Thyroid gland (tissue), 4 donors: ENCODE data around the gene ITGA2B. TPM values are rescaled to one million over a fixed set of nuclear protein-coding genes. Genes with fewer than 3 reads are reported as not detected.
"Not testable (repeated sequence)": the region's sequence is repeated elsewhere in the genome, so short reads cannot be mapped to it uniquely, and the experiment has no call there.

Experiments used
- DNase-seq, 2 donors: peaks; one replicate each; pipeline ENCODE4 v3.0.0-alpha.2; 2019
- H3K27ac ChIP-seq, 3 donors: fragments of 200-600 bp; sonication (generic); 1 replicate in 2 of 3; 2 replicates in 1 of 3; pipeline ENCODE4 v1.5.1; 2016 to 2019; ENCODE audit warnings: mild to moderate bottlenecking in 1 of 3, moderate library complexity in 1 of 3
- H3K27me3 ChIP-seq: fragments of 200-600 bp; sonication (generic); one replicate; pipeline ENCODE4 v1.5.1; 2019
- H3K36me3 ChIP-seq, 2 donors: fragments of 200-600 bp; sonication (generic); one replicate each; pipeline ENCODE4 v1.5.1; 2016 to 2019
- H3K4me1 ChIP-seq, 2 donors: fragments of 200-600 bp; sonication (generic); one replicate each; pipeline ENCODE4 v1.5.1; 2017 to 2019
- H3K4me3 ChIP-seq, 3 donors: fragments of 200-600 bp; sonication (generic); replicated peaks in 1 of 3; 1 replicate in 2 of 3; 2 replicates in 1 of 3; pipeline ENCODE4 v1.5.1; 2016; ENCODE audit warnings: mild to moderate bottlenecking in 1 of 3
- H3K9me3 ChIP-seq: fragments of 200-600 bp; sonication (generic); one replicate; pipeline ENCODE4 v1.5.1; 2017
- CTCF ChIP-seq, 6 experiments: fragments of 200-600 bp in 3 of 6; fragments of 450-650 bp in 3 of 6; sonication (generic) in 3 of 6; IDR thresholded peaks; one replicate each; pipeline ENCODE4 v1.5.1; 2016 to 2019; ENCODE audit warnings: antibody characterized with exemption in 6 of 6, mild to moderate bottlenecking in 2 of 6, inconsistent platforms in 1 of 6, moderate library complexity in 1 of 6
- POLR2A ChIP-seq, 2 donors: fragments of 450-650 bp; IDR thresholded peaks; one replicate each; pipeline ENCODE4 v1.6.1; 2017; ENCODE audit warnings: antibody characterized with exemption in 2 of 2, mild to moderate bottlenecking in 2 of 2, moderate library complexity in 1 of 2
- WGBS, 2 donors: methylation state at CpG; one replicate each; pipeline ENCODE4 v1.1.5; 2017; 5-methylcytosine and 5-hydroxymethylcytosine counted together
- intact Hi-C: fragments of 100-400 bp; cut with DNase I; formaldehyde crosslinking; loops from one replicate; pipeline ENCODE4 v1.15.1; 2023
- total RNA-seq, 4 donors: library from RNA; depleted of rRNA; stranded (reverse); fragments of >200 nt; gene quantifications; one replicate each; pipeline ENCODE4 v1.2.3, GENCODE V29; 2016

Gene ITGA2B
- total RNA-seq, 4 donors from 2014 or later = 2.0 to 4.6 (median 3.3) TPM

- Histone ChIP-seq H3K4me3 (no peak overlapping the region), H3K36me3 (no peaks in the 10 kb centered on the region), H3K9me3 (no peaks in the 10 kb centered on the region), H3K4me1 (peaks cover 5 to 13% of the 10 kb centered on the region in 2 donors), H3K27me3 (no peaks in the 10 kb centered on the region), H3K27ac (no peak overlapping the region)
- DNase-seq = peak; percentile 75
- TF ChIP-seq CTCF (IDR thresholded peaks at IDR 0.05) (peak; percentile 65 to 78 (median 76)), POLR2A (IDR thresholded peaks at IDR 0.05) (no peak)
- WGBS, 2 donors = 6 to 8% methylated on average over 7 of the region's 7 CpGs
- intact Hi-C loops = no loop called here
Measured at GRCh38 chr17:44331249-44331760, 58.1 kb downstream of the ITGA2B start.

GRCh38 chr17:44330263-44330662 is 59.2 kb downstream of the ITGA2B start:
- peaks cover 11 to 20% of the 10 kb centered on the region in 2 donors for H3K4me1 ChIP-seq
- WGBS, 2 donors = 81 to 91% methylated on average over 5 of the region's 5 CpGs
- H3K36me3 ChIP-seq, DNase-seq, H3K27ac ChIP-seq, H3K9me3 ChIP-seq, intact Hi-C loops, H3K27me3 ChIP-seq, H3K4me3 ChIP-seq: not testable (repeated sequence)

- WGBS, 2 donors = 90 to 93% methylated on average over 7 of the region's 7 CpGs
- H3K36me3 ChIP-seq, H3K27me3 ChIP-seq, H3K27ac ChIP-seq, DNase-seq, H3K9me3 ChIP-seq, intact Hi-C loops, H3K4me3 ChIP-seq: not testable (repeated sequence)
- H3K4me1 ChIP-seq = peaks cover 11 to 20% of the 10 kb centered on the region in 2 donors
Measured at GRCh38 chr17:44329516-44329915, 59.9 kb downstream of the ITGA2B start.

GRCh38 chr17:44327715-44328449 is 61.6 kb downstream of the ITGA2B start:
- Histone ChIP-seq H3K27me3 (no peaks in the 10 kb centered on the region), H3K9me3 (no peaks in the 10 kb centered on the region), H3K36me3 (no peaks in the 10 kb centered on the region), H3K27ac (no peak overlapping the region), H3K4me3 (no peak overlapping the region), H3K4me1 (peaks cover 24 to 31% of the 10 kb centered on the region in 2 donors)
- intact Hi-C loops = no loop called here
- TF ChIP-seq POLR2A (IDR thresholded peaks at IDR 0.05) = no peak
- no peak for TF ChIP-seq CTCF (IDR thresholded peaks at IDR 0.05)
- WGBS, 2 donors = 81 to 85% methylated on average over 7 of the region's 7 CpGs
- no peak for DNase-seq

GRCh38 chr17:44326861-44327444 is 62.5 kb downstream of the ITGA2B start:
- peaks cover 24 to 35% of the 10 kb centered on the region in 2 donors for H3K4me1 ChIP-seq
- no peaks in the 10 kb centered on the region for H3K27me3 ChIP-seq
- DNase-seq = peak; percentile 98
- H3K4me3 ChIP-seq = peak overlapping the region in 1 of 3 donors; percentile 96
- peaks cover 2 to 4% of the 10 kb centered on the region in 2 donors for H3K36me3 ChIP-seq
- WGBS, 2 donors = 35 to 45% methylated on average over 17 to 22 of the region's 31 CpGs
- H3K27ac ChIP-seq = peak overlapping the region in 2 of 3 donors; percentile 57 to 91
- TF ChIP-seq CTCF (IDR thresholded peaks at IDR 0.05) = peak in 1 of 6 experiments; percentile 45
- peak in 1 of 2 donors; percentile 35 for TF ChIP-seq POLR2A (IDR thresholded peaks at IDR 0.05)
- no peaks in the 10 kb centered on the region for H3K9me3 ChIP-seq
- intact Hi-C loops = no loop called here
